HFF-Myc (cell line): ENCODE data around the gene C5orf15.

Experiments
- DNase-seq: peaks from one replicate; pipeline ENCODE4 v3.0.0-alpha.2; 2011; ENCODE audit warnings: low read depth; ENCODE audit errors: extremely low read depth
- H3K4me3 ChIP-seq: replicated peaks from 2 replicates; pipeline ENCODE4 v1.5.1; 2011; ENCODE audit warnings: low read depth, mild to moderate bottlenecking, control low read depth, low read length
- CTCF ChIP-seq: IDR thresholded peaks from 2 replicates; pipeline ENCODE4 v1.5.1; 2012; ENCODE audit warnings: mild to moderate bottlenecking, low read depth, low read length, control low read depth; ENCODE audit errors: missing control alignments

C5orf15 gene

DNA sequence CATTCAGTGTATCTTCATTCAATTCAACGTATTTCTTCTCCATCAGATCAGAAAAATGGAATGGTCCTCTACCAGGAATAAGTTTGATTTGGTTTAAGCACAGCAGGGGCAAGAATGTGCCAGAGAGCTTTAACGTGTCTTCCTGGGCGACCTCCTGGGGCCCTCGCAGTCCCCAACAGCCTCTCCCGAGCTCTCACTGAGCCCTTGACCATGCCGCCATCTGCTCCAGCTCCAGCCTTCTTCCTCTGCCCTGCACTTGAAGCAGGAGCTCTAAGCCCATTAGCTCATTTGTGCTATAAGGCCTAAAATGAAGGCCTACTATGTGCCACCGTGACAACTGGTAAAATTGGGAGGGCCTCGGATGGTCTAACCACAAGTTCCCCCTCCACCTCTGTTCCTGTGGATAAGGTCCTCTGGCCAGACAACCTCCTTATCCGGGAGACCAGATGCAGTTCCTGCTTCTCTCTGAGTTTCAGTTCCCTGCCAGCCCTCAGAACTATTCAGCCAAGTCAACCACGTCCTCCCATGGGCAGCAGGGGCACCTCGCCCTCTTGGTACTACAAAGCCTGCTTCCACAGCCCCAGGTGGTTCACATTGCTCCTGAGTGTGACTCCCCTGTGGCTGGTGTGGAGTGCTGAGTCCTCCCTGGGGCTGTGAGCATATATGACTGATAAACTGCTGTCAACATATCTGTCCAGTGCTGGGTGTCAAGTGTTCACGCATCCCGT, 35.8 kb downstream of the C5orf15 start:
- H3K4me3 ChIP-seq, result no peak overlapping the region
- no peak for TF ChIP-seq CTCF
- no peak for DNase-seq

DNA sequence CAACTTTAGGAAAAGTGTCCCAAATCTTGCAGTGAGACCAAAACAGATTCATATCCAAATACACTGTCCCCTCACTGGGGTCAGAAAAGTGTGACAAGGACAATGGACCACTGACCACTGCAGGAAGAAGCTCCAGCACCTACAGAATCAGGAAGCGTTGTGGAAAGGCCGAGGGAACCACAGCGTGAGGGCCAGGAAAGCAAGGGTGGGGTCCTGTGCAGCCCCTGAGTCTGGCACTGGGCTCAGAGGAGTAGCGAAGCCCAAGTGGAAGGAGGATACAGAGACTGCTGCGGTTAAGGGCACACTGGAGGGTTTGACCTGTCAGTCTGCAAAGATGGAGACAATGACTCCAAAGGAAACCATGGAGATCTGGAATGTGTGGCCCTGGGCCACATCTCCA, 36.9 kb downstream of the C5orf15 start:
- TF ChIP-seq CTCF, result no peak
- no peak overlapping the region for H3K4me3 ChIP-seq
- DNase-seq, result no peak

GRCh38 chr5:133930813-133931090, 37.7 kb downstream of the C5orf15 start:
- no peak overlapping the region for H3K4me3 ChIP-seq
- no peak for DNase-seq
- TF ChIP-seq CTCF, result no peak

GRCh38 chr5:133930061-133930812, 38.2 kb downstream of the C5orf15 start:
- no peak overlapping the region for H3K4me3 ChIP-seq
- no peak for TF ChIP-seq CTCF
- no peak for DNase-seq

DNA sequence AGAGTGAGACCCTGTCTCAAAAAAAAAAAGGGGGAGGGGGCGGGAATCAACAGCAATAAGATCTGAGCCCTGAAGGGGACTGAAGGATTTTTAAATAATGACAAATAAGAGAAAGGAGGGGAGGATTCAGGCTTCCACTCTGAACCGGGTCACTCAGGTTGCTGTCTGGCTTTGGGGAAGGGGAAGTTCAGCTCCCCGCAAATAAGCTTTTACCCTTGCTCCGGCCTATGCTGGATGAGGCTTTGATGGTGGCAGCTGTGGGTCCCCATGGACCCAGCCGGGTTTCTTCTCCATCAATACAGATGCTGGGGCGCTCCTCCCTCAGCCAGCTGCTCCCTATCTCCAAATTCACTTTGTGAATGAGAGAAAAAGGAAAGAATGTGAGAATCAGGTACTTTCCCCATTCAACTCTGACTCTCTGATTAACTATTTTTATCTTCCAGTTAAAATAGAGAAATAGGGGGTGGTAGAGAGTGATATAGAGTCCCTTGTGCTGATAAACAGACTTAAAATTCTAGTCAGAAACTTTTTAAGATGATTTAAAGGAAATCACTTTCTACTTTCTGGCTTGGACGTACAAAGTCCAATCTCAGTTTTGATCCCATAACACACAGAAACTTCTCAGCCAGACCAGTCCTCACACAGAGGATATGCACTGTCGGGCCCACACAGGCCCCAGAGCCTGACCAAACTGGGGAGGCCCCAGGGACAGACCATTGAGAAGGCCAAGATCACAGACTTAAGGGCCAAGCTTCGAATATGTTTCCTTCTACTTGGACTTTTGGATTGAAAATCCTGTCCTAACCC, 39.6 kb downstream of the C5orf15 start:
- no peak overlapping the region for H3K4me3 ChIP-seq
- DNase-seq, result no peak
- no peak for TF ChIP-seq CTCF

DNA sequence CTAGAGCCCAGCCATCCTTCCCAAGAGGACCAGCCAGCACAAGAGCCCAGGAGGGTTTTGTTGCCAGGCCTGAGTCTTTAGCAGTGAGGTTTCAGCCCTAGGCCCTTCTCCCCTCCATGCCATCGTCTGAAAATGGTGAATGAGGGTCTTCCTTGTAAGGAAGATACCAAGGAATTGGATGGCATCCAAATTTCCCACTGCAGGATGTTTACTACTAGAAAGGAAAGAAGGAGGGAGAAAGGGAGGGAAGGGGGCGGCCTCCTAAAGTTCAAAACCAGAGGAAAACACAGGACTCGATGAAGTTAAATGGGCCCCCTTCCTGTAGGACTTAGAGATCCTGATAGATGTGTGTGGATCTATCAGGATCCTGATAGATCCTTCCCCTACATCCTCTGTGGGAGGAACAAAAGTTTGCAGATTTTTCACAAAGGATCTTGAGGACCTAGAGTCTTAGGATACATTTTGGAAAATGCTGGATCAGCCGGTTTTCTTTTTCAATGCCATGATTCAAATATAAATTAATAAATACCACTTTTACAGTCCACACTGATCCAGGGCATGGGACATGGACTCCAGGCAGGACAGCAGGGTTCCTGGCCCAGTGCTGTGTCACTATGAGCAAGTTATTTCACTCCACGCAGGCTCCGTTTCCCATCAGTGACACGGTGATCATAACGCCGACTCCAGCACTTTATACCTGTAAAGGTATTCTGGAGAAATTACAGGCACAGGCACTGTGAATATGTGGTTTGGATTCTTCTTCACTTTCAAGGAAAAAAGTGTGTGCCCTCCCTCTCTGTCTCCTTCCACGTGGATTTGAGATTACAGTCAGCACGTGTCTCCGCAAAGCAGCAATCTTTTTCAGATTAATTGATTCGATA, 40.9 kb downstream of the C5orf15 start:
- TF ChIP-seq CTCF, result no peak

More for the DNA sequence above, 40.9 kb downstream of the C5orf15 start:
- DNase-seq, result peak; percentile 17
- H3K4me3 ChIP-seq, result no peak overlapping the region
